GM12873 (cell line): ENCODE data around the gene RABL6.

ENCODE experiments used
- CTCF ChIP-seq: IDR thresholded peaks from 2 replicates; pipeline ENCODE4 v1.5.1; 2012; ENCODE audit warnings: low read depth, mild to moderate bottlenecking, moderate library complexity, low read length, control low read depth; ENCODE audit not compliant: insufficient read depth; ENCODE audit errors: missing control alignments

RABL6 gene

GRCh38 chr9:136854842-136855460, 47.2 kb downstream of the RABL6 start:
- TF ChIP-seq CTCF: no peak

GRCh38 chr9:136855461-136856078, 47.8 kb downstream of the RABL6 start:
- no peak for TF ChIP-seq CTCF

- TF ChIP-seq CTCF: no peak
Observed at GRCh38 chr9:136856079-136856476, 48.3 kb downstream of the RABL6 start.

GRCh38 chr9:136856541-136857141, 48.9 kb downstream of the RABL6 start:
- peak; percentile 25 for TF ChIP-seq CTCF

GRCh38 chr9:136857166-136857565, 49.4 kb downstream of the RABL6 start:
- no peak for TF ChIP-seq CTCF

GRCh38 chr9:136857581-136858412, 50.0 kb downstream of the RABL6 start:
- TF ChIP-seq CTCF: no peak

- no peak for TF ChIP-seq CTCF
Observed at GRCh38 chr9:136858452-136858843, 50.7 kb downstream of the RABL6 start.
